Common myeloid progenitor, CD34-positive (primary cell): ENCODE data around the gene SUN3.
A peak's percentile ranks its signal among the peaks of the same experiment; 100 is the strongest.

ENCODE experiments used
- CTCF ChIA-PET: fragments of 350-600 bp; sonication (Branson Sonifier 250); formaldehyde crosslinking; loops from one replicate; lab custom pipeline; 2021; ENCODE audit warnings: antibody characterized with exemption; lab: Charles Lee
- POLR2A ChIA-PET: fragments of 350-600 bp; sonication (Branson Sonifier 250); formaldehyde crosslinking; loops from one replicate; lab custom pipeline; 2021; ENCODE audit warnings: antibody characterized with exemption; lab: Charles Lee
- DNase-seq, 3 donors: peaks; one replicate each; pipeline versions ENCODE4 v3.0.0 to v3.0.0-alpha.2; 2013
- H3K27ac ChIP-seq, 2 experiments: 1 replicate in 1 of 2; 2 replicates in 1 of 2; pipeline ENCODE4 v1.7.0; 2013; ENCODE audit warnings: inconsistent platforms in 2 of 2, low read length in 2 of 2, mild to moderate bottlenecking in 2 of 2, low read depth in 1 of 2, moderate library complexity in 1 of 2; ENCODE audit not compliant: severe bottlenecking in 2 of 2, insufficient read depth in 1 of 2, poor library complexity in 1 of 2
- H3K27me3 ChIP-seq, 5 experiments: replicated peaks in 2 of 5; 1 replicate in 3 of 5; 2 replicates in 2 of 5; pipeline versions ENCODE4 v1.6.1 to v1.7.0; 2013; ENCODE audit warnings: low read length in 4 of 5, mild to moderate bottlenecking in 2 of 5, moderate library complexity in 2 of 5, inconsistent platforms in 1 of 5; ENCODE audit not compliant: insufficient read depth in 5 of 5, control insufficient read depth in 4 of 5
- H3K36me3 ChIP-seq, 4 experiments: 1 replicate in 2 of 4; 2 replicates in 2 of 4; pipeline versions ENCODE4 v1.6.1 to v1.7.0; 2013; ENCODE audit warnings: low read length in 3 of 4, control low read depth in 1 of 4, mild to moderate bottlenecking in 1 of 4; ENCODE audit not compliant: control insufficient read depth in 4 of 4, insufficient read depth in 4 of 4
- H3K4me1 ChIP-seq, 4 experiments: 1 replicate in 3 of 4; 2 replicates in 1 of 4; pipeline versions ENCODE4 v1.6.1 to v1.7.1; 2013; ENCODE audit warnings: low read length in 3 of 4, mild to moderate bottlenecking in 3 of 4, control low read depth in 1 of 4, inconsistent platforms in 1 of 4, moderate library complexity in 1 of 4; ENCODE audit not compliant: control insufficient read depth in 4 of 4, insufficient read depth in 4 of 4; ENCODE audit errors: control extremely low read depth in 1 of 4
- H3K4me3 ChIP-seq, 7 experiments: 1 replicate in 4 of 7; 2 replicates in 3 of 7; pipeline versions ENCODE4 v1.5.1 to v1.7.0; 2013; ENCODE audit warnings: mild to moderate bottlenecking in 7 of 7, low read length in 6 of 7, moderate library complexity in 6 of 7, inconsistent platforms in 2 of 7, low read depth in 2 of 7, control low read depth in 1 of 7; ENCODE audit not compliant: insufficient read depth in 4 of 7, control insufficient read depth in 1 of 7; ENCODE audit errors: extremely low read depth in 1 of 7
- H3K9me3 ChIP-seq, 5 experiments: 1 replicate in 4 of 5; 2 replicates in 1 of 5; pipeline versions ENCODE4 v1.6.1 to v1.7.1; 2013; ENCODE audit warnings: low read length in 4 of 5, mild to moderate bottlenecking in 2 of 5, inconsistent platforms in 1 of 5, low read depth in 1 of 5, moderate library complexity in 1 of 5; ENCODE audit not compliant: control insufficient read depth in 4 of 5, insufficient read depth in 2 of 5; ENCODE audit errors: control extremely low read depth in 1 of 5
- whole genome bisulfite sequencing: methylation state at CpG from one replicate; pipeline ENCODE4 v1.1.5; 2013; ENCODE audit not compliant: insufficient coverage; 5-methylcytosine and 5-hydroxymethylcytosine counted together

SUN3 gene

GRCh38 chr7:48035301-48035966 is 6.5 kb upstream of the SUN3 start, which contains the start of gene C7orf57:
Gene C7orf57 (plus strand): TSS chr7:48035543. CDS start chr7:48036309, 766 bp downstream.
- Histone ChIP-seq H3K27ac (no peak within 1 kb of the TSS), H3K4me1 (peaks cover 0 to 11% (median 10%) of the 10 kb centered on the region in 4 experiments), H3K36me3 (no peaks in the 10 kb centered on the region), H3K27me3 (peaks cover 5 to 45% (median 31%) of the 10 kb centered on the region in 5 experiments), H3K9me3 (no peaks in the 10 kb centered on the region), H3K4me3 (peak within 1 kb of the TSS; percentile 25 to 73 (median 49))
- under 1% methylated on average over 50 of the region's 62 CpGs for WGBS
- CTCF ChIA-PET, result no interaction called here
- POLR2A ChIA-PET, result no interaction called here
- DNase-seq, result peak; percentile 87 to 92 (median 89)

GRCh38 chr7:48033922-48034321 is 5.0 kb upstream of the SUN3 start:
- Histone ChIP-seq H3K27me3 (peaks cover 5 to 45% (median 28%) of the 10 kb centered on the region in 5 experiments), H3K9me3 (no peaks in the 10 kb centered on the region), H3K36me3 (no peaks in the 10 kb centered on the region), H3K27ac (no peak overlapping the region), H3K4me3 (no peak overlapping the region), H3K4me1 (peaks cover 0 to 11% (median 10%) of the 10 kb centered on the region in 4 experiments)
- DNase-seq, result peak in 1 of 3 donors; percentile 15
- POLR2A ChIA-PET, result no interaction called here
- CTCF ChIA-PET, result no interaction called here
- WGBS, result 94% methylated on average over 4 of the region's 5 CpGs

GRCh38 chr7:48031111-48031510 is 2.2 kb upstream of the SUN3 start:
- Histone ChIP-seq H3K27me3 (peaks cover 0 to 30% (median 11%) of the 10 kb centered on the region in 5 experiments), H3K9me3 (peaks cover 0 to 3% (median 0%) of the 10 kb centered on the region in 5 experiments), H3K4me3 (no peak overlapping the region), H3K36me3 (no peaks in the 10 kb centered on the region), H3K4me1 (peaks cover 0 to 9% (median 8%) of the 10 kb centered on the region in 4 experiments), H3K27ac (no peak overlapping the region)
- WGBS, result 100% methylated on average over 2 of the region's 2 CpGs
- DNase-seq, result no peak
- CTCF ChIA-PET, result no interaction called here
- POLR2A ChIA-PET, result no interaction called here

GRCh38 chr7:48025624-48026023 is 3.3 kb downstream of the SUN3 start:
- ChIA-PET CTCF (interaction anchor here (0.9 kb wide), 1 partner anchor 81 kb away, joined by 3 read pairs; no protein-coding TSS in a partner anchor), POLR2A (no interaction called here)
- Histone ChIP-seq H3K4me1 (no peaks in the 10 kb centered on the region), H3K9me3 (peaks cover 0 to 12% (median 3%) of the 10 kb centered on the region in 5 experiments), H3K27me3 (no peaks in the 10 kb centered on the region), H3K36me3 (no peaks in the 10 kb centered on the region), H3K4me3 (no peak overlapping the region), H3K27ac (no peak overlapping the region)
- 100% methylated on average over 2 of the region's 5 CpGs for WGBS
- DNase-seq, result no peak

DNA sequence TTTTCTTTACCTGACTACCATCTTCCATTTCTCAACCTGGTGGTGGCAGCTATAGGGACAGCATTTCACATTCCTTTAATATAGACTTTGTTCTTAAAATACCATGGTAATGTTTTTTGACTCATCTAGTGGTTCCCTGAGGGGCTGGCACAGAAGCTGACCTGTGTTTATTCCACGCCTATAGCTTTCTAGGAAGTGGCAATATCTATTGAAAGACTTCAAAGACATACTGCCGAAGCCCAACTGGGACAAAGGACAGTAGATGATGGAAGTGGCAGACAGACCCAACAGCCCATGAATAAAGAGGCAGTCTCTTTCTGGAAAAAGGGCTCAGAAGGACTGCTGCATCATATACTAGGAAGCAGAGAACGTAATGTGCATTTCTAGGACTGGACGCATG is 11.2 kb downstream of the SUN3 start:
- no peaks in the 10 kb centered on the region for H3K4me1 ChIP-seq
- peaks cover 0 to 6% (median 0%) of the 10 kb centered on the region in 5 experiments for H3K9me3 ChIP-seq
- 96% methylated on average over 4 of the region's 4 CpGs for WGBS
- POLR2A ChIA-PET, result no interaction called here
- no peaks in the 10 kb centered on the region for H3K36me3 ChIP-seq
- DNase-seq, result no peak
- no peaks in the 10 kb centered on the region for H3K27me3 ChIP-seq
- no peak overlapping the region for H3K27ac ChIP-seq
- CTCF ChIA-PET, result no interaction called here
- H3K4me3 ChIP-seq, result no peak overlapping the region

DNA sequence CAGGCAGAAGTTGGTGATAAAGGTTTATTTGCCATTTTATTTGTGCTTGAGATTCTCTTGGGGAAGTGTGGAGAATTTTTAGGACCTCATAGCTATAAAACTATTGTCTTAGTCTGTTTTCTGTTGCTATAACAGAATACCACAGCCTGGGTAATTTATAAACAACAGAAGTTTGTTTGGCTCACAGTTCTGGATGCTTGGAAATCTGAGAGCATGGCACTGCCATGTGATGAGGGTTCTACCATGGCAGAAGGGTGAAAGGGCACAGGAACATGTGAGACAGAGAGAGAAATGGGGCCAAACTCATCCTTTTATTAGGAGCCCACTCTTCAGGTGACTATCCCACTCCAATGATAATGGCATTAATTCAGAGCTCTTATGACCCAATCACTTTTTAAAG is 12.3 kb downstream of the SUN3 start:
- Histone ChIP-seq H3K9me3 (peaks cover 0 to 6% (median 0%) of the 10 kb centered on the region in 5 experiments), H3K27ac (no peak overlapping the region), H3K27me3 (no peaks in the 10 kb centered on the region), H3K36me3 (no peaks in the 10 kb centered on the region), H3K4me1 (no peaks in the 10 kb centered on the region), H3K4me3 (no peak overlapping the region)
- ChIA-PET CTCF (no interaction called here), POLR2A (no interaction called here)
- DNase-seq, result no peak

DNA sequence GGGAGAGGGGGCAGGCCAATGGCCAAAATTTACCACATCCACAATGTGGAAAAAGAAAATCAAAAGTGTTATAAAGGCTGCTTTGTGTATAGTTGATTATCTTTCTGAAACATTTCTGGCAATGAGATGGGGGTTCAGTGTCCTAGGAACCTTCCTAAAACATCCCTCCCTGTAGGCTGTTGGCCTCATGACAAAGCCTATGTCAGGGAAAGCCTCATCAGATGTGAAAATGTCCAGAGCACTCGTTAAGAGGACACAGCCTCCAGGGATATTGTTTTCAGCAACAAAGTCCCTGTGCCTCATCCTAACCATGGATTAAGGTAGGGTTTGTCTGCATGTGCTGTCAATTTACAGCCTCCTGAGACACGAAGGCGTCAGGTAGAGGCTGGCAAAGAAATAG is 17.0 kb downstream of the SUN3 start:
- peaks cover 0 to 5% (median 0%) of the 10 kb centered on the region in 4 experiments for H3K4me1 ChIP-seq
- no peak overlapping the region for H3K4me3 ChIP-seq
- POLR2A ChIA-PET, result no interaction called here
- no peaks in the 10 kb centered on the region for H3K27me3 ChIP-seq
- DNase-seq, result no peak
- no peak overlapping the region for H3K27ac ChIP-seq
- no peaks in the 10 kb centered on the region for H3K9me3 ChIP-seq
- CTCF ChIA-PET, result interaction anchor here (0.6 to 0.9 kb wide), 2 partner anchors 12 to 26 kb away, joined by 3 read pairs; no protein-coding TSS in a partner anchor
- 95% methylated on average over 3 of the region's 3 CpGs for WGBS
- no peaks in the 10 kb centered on the region for H3K36me3 ChIP-seq
